Brain microvascular endothelial cell (primary cell): ENCODE data around the gene TECTA.

Experiments
- DNase-seq: peaks from one replicate; pipeline ENCODE4 v3.0.0-alpha.2; 2020
- H3K27ac ChIP-seq: fragments of 250-450 bp; sonication (Bioruptor Pico); 2 replicates; pipeline ENCODE4 v1.5.1; 2020; ENCODE audit warnings: mild to moderate bottlenecking, moderate library complexity
- H3K27me3 ChIP-seq: fragments of 250-450 bp; sonication (Bioruptor Pico); replicated peaks from 2 replicates; pipeline ENCODE4 v1.5.1; 2020; ENCODE audit warnings: mild to moderate bottlenecking
- H3K36me3 ChIP-seq: fragments of 250-450 bp; sonication (Bioruptor Pico); replicated peaks from 2 replicates; pipeline ENCODE4 v1.5.1; 2020; ENCODE audit warnings: mild to moderate bottlenecking
- H3K4me3 ChIP-seq: 2 replicates; pipeline ENCODE4 v1.5.1; 2011; ENCODE audit warnings: low read depth, mild to moderate bottlenecking, control low read depth, low read length, moderate library complexity
- in situ Hi-C: cut with HindIII; loops from 2 replicates; pipeline ENCODE4 v1.10.0; 2017; ENCODE audit warnings: low sequenced_read_pairs, low pct_ligation_motif_present
- TF ChIP-seq, protein P1 (sequence below): IDR thresholded peaks from 2 replicates; pipeline ENCODE4 v1.5.1; 2011; ENCODE audit warnings: low read depth, mild to moderate bottlenecking, moderate library complexity, low read length, control low read depth, inconsistent platforms; ENCODE audit errors: missing control alignments

Gene TECTA

DNA sequence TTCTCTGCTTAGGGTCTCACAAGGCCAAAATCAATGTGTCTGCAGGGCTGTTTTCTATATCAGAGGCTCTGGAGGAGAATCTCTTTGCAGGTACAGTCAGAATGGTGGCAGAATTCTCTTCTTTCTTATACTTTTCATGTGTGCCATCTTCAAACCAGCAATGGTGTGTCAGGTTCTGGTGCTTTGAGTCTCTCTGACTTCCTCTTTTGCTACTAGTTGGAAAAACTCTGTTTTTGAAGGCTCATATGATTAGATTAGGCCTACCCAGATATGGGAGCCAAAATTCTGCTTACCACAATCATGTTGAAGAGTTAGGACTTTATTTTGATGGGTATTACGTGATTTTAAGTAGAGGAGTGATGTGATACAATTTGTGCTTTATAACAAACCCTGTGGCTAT lies 18.8 kb upstream of the TECTA start:
- H3K4me3 ChIP-seq, result no peak overlapping the region
- in situ Hi-C loops, result no loop called here
- TF ChIP-seq, protein P1, sequence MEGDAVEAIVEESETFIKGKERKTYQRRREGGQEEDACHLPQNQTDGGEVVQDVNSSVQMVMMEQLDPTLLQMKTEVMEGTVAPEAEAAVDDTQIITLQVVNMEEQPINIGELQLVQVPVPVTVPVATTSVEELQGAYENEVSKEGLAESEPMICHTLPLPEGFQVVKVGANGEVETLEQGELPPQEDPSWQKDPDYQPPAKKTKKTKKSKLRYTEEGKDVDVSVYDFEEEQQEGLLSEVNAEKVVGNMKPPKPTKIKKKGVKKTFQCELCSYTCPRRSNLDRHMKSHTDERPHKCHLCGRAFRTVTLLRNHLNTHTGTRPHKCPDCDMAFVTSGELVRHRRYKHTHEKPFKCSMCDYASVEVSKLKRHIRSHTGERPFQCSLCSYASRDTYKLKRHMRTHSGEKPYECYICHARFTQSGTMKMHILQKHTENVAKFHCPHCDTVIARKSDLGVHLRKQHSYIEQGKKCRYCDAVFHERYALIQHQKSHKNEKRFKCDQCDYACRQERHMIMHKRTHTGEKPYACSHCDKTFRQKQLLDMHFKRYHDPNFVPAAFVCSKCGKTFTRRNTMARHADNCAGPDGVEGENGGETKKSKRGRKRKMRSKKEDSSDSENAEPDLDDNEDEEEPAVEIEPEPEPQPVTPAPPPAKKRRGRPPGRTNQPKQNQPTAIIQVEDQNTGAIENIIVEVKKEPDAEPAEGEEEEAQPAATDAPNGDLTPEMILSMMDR, result no peak

DNA sequence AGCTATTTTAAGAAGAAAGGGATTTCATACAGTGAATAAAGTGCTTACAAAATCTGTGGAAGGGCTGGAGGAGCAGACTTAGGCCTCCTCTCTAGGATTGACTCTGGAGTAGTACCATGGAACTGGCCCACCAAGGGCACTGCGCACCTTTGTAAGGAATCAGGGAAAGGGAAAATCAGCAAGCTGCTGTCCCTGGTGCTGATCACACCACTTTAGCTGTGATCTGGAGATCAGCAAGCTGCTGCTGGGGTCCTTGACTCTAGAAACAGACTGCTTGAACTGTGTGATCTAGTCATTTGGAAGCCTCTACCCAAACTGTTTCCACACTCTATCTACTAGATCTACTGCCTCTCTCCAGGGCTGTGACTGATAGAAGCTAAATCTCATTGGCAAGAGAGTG lies 18.4 kb upstream of the TECTA start:
- no peak for DNase-seq
- Histone ChIP-seq H3K27me3 (no peaks in the 10 kb centered on the region), H3K36me3 (peaks cover 5% of the 10 kb centered on the region), H3K27ac (no peak overlapping the region), H3K4me3 (no peak overlapping the region)
- TF ChIP-seq, protein P1, result no peak
- in situ Hi-C loops, result no loop called here

More for the DNA sequence above, 18.8 kb upstream of the TECTA start:
- Histone ChIP-seq H3K27me3 (no peaks in the 10 kb centered on the region), H3K27ac (no peak overlapping the region), H3K36me3 (peaks cover 5% of the 10 kb centered on the region)
- DNase-seq, result no peak

DNA sequence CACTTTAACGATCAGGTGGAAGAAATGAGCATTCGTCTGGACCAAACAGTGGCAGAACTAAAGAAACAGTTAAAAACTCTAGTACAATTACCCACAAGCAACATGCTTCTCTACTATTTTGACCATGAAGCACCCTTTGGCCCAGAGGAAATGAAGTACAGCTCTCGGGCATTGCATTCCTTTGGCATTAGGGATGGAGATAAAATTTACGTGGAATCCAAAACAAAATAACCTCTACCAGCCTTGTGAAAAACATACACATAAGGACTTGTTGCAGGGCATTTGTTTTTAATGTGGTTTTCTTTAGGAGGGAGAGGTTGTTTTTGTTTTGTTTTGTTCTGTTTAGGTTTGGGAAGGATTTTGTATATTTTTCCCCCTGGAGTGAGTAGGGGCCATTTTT lies 14.2 kb upstream of the TECTA start:
- Histone ChIP-seq H3K27ac (no peak overlapping the region), H3K27me3 (no peaks in the 10 kb centered on the region), H3K4me3 (no peak overlapping the region), H3K36me3 (peaks cover 5% of the 10 kb centered on the region)
- in situ Hi-C loops, result no loop called here
- no peak for DNase-seq
- TF ChIP-seq, protein P1, result no peak

DNA sequence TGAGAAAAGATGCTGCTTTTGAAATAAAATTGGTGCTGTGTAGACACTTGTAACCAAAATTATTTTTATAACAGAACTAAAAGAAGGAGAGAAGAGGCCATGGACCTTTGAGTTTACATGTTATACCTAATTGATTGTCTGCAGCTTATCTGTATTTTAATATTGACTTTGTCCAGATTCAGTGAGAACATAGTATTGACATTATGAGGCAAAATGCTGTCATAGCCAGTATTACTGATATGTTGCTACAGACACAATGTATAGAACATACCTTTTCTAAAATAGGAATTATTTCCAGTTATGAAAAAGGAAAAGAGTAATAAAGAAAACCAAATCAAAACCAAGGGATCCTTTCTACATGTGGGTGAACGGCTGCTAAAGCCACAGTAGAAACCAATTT lies 11.5 kb upstream of the TECTA start:
- H3K27ac ChIP-seq, result no peak overlapping the region
- DNase-seq, result no peak
- TF ChIP-seq, protein P1, result no peak
- H3K36me3 ChIP-seq, result peaks cover 5% of the 10 kb centered on the region
- in situ Hi-C loops, result no loop called here
- H3K4me3 ChIP-seq, result no peak overlapping the region
- no peaks in the 10 kb centered on the region for H3K27me3 ChIP-seq

DNA sequence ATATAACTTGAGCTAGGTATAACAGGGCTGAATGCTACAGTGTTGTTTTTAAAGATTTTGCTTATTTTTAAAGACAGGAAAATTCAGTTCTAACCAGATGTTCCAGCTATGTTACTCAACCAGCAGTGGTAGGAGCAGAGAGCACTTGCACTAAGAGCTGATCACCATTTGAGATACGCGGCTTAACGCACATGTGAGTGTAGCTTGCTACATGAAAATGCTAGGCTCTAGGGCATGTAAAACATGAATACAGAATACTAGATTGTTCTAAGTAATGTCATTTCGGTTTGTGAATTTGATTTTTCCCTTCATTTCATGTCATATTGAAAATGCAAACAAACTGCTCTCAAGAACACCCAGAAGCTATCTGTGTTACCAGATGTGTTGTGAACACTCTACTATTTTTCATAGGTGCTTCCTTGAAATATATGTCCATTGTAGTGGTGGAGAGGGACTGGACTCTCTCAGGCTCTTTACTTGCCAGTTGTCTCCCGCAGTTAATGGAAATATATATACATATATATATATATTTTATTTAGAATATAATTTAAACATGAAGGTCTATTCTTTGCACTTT lies 10.8 kb upstream of the TECTA start:
- Histone ChIP-seq H3K36me3 (peaks cover 5% of the 10 kb centered on the region), H3K4me3 (no peak overlapping the region), H3K27me3 (no peaks in the 10 kb centered on the region), H3K27ac (no peak overlapping the region)
- TF ChIP-seq, protein P1, result no peak
- no peak for DNase-seq
- in situ Hi-C loops, result no loop called here

DNA sequence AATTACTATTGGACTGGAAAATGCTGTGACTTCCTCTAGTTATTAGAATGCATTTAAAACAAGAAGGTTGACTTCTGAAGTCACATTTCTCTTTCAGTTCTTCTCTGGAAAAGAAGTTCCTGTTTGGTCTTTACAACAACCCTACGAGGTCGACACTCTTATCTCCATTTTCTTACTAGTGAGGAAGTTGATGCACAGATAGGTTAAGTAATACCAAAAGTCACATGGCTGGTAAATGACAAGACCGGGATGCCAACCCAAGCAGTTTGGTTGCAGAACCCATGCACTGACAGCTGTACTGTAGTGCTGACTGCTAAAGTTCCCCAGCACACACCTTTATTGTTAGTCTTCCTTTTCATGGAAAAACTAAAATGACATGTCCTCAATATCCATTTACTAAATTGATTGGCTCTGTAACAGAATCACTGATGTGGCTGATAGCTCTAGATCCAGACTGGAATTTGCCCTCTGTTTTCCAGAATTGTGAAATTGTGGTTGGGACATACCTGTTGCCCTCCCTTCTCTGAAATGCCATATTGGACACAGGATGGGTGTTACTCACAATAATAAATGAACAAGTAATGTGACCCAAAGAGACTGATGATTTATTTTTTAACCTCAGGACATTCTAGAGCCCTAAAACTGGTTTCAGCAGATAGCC lies 9.4 kb upstream of the TECTA start:
- in situ Hi-C loops, result no loop called here
- TF ChIP-seq, protein P1, result no peak
- no peak overlapping the region for H3K27ac ChIP-seq
- H3K27me3 ChIP-seq, result no peaks in the 10 kb centered on the region
- no peak for DNase-seq
- no peak overlapping the region for H3K4me3 ChIP-seq
- H3K36me3 ChIP-seq, result peaks cover 5% of the 10 kb centered on the region
